ENCODE results near the gene PHF2. TPM values are rescaled to one million over a fixed set of nuclear protein-coding genes. Genes with fewer than 3 reads are reported as not detected.

The PHF2 gene
- total RNA-seq, 1 donor from 2014 or later, result 29.4 TPM

GRCh38 chr9:93629920-93630319 lies 53.5 kb downstream of the PHF2 start:
- no peak for DNase-seq (ENCODE audit: low spot score)
- peaks cover 13% of the 10 kb centered on the region for H3K9me3 Mint-ChIP-seq (ENCODE audit: low read depth)
- no peak overlapping the region for H3K27ac Mint-ChIP-seq (ENCODE audit: unreplicated experiment)
- H3K27me3 Mint-ChIP-seq (ENCODE audit: low read depth), result no peaks in the 10 kb centered on the region
- no peaks in the 10 kb centered on the region for H3K4me1 Mint-ChIP-seq (ENCODE audit: low read depth)
- no peak for TF ChIP-seq CTCF (IDR thresholded peaks at IDR 0.05)
- peaks cover 9% of the 10 kb centered on the region for H3K36me3 Mint-ChIP-seq (ENCODE audit: low read depth)
- H3K4me3 Mint-ChIP-seq (ENCODE audit: unreplicated experiment), result no peak overlapping the region

GRCh38 chr9:93630806-93631411 lies 54.5 kb downstream of the PHF2 start:
- H3K27me3 Mint-ChIP-seq (ENCODE audit: low read depth), result no peaks in the 10 kb centered on the region
- no peak for DNase-seq (ENCODE audit: low spot score)
- H3K27ac Mint-ChIP-seq (ENCODE audit: unreplicated experiment), result no peak overlapping the region
- no peak for TF ChIP-seq CTCF (IDR thresholded peaks at IDR 0.05)
- no peaks in the 10 kb centered on the region for H3K4me1 Mint-ChIP-seq (ENCODE audit: low read depth)
- H3K4me3 Mint-ChIP-seq (ENCODE audit: unreplicated experiment), result no peak overlapping the region
- peaks cover 13% of the 10 kb centered on the region for H3K9me3 Mint-ChIP-seq (ENCODE audit: low read depth)
- H3K36me3 Mint-ChIP-seq (ENCODE audit: low read depth), result peaks cover 15% of the 10 kb centered on the region

- Mint-ChIP-seq H3K36me3 (ENCODE audit: low read depth) (peaks cover 36% of the 10 kb centered on the region), H3K27me3 (ENCODE audit: low read depth) (no peaks in the 10 kb centered on the region), H3K27ac (ENCODE audit: unreplicated experiment) (no peak overlapping the region), H3K4me3 (ENCODE audit: unreplicated experiment) (no peak overlapping the region), H3K4me1 (ENCODE audit: low read depth) (no peaks in the 10 kb centered on the region), H3K9me3 (ENCODE audit: low read depth) (peaks cover 16% of the 10 kb centered on the region)
- no peak for DNase-seq (ENCODE audit: low spot score)
- TF ChIP-seq CTCF (IDR thresholded peaks at IDR 0.05), result no peak
Observed at GRCh38 chr9:93633492-93634221, 57.3 kb downstream of the PHF2 start.

- H3K36me3 Mint-ChIP-seq (ENCODE audit: low read depth), result peaks cover 41% of the 10 kb centered on the region
- H3K27me3 Mint-ChIP-seq (ENCODE audit: low read depth), result no peaks in the 10 kb centered on the region
- H3K4me3 Mint-ChIP-seq (ENCODE audit: unreplicated experiment), result no peak overlapping the region
- H3K27ac Mint-ChIP-seq (ENCODE audit: unreplicated experiment), result no peak overlapping the region
- TF ChIP-seq CTCF (IDR thresholded peaks at IDR 0.05), result no peak
- H3K4me1 Mint-ChIP-seq (ENCODE audit: low read depth), result no peaks in the 10 kb centered on the region
- no peak for DNase-seq (ENCODE audit: low spot score)
- H3K9me3 Mint-ChIP-seq (ENCODE audit: low read depth), result peaks cover 16% of the 10 kb centered on the region
Observed at GRCh38 chr9:93634311-93635185, 58.2 kb downstream of the PHF2 start.

Data from chondrocyte (in vitro differentiated cells).